ENCODE measurements around the gene TDRKH. TPM values are rescaled to one million over a fixed set of nuclear protein-coding genes. Genes with fewer than 3 reads are reported as not detected.

The TDRKH gene
- total RNA-seq, 1 experiment from 2014 or later: 11.1 TPM

DNA sequence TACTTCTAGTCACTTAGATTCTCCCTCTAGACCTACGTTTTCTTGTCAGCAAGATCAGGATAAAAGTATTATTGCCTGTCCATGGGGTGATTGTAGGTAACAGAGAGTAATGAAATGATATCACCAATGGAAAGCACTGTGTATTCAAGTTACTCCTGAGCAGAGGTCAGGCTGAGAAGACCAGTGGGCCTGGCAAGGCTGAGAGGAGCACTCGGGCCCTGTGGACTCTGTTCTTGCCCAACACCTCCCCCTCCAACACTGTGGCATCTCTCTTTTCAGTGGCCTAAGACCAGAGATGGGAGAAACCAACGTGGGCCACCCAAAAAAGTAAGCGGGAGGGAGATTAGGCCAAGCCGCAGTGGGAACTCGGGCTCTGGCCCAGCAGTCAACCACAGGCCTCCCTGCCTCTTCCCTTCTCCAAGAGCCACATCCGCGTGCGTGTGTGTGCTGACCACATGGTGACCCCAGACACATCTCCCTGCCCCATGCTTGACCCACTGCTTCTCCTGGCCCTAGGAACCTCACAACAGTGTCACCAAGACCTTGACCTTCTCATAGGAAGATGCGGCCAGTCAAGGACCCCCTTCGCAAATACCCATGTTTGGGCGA lies 29.0 kb upstream of the TDRKH start:
- H4K20me1 ChIP-seq (ENCODE audit: insufficient read depth): no peaks in the 10 kb centered on the region
- DNase-seq (ENCODE audit: low read depth, low spot score) (no peak), ATAC-seq (no peak)
- no peak overlapping the region for H3K4me3 ChIP-seq (replicated peaks in 1 of 2; ENCODE audit: low read depth in 1 of 2, low read length in 2 of 2)
- ChIA-PET RAD21 (ENCODE audit: low non-redundant PET in 1 of 2, low total read pairs in 2 of 2, uncharacterized antibody in 2 of 2, unreplicated experiment in 2 of 2) (no interaction called here), POLR2A (no interaction called here), CTCF (no interaction called here)
- H3K36me3 ChIP-seq (ENCODE audit: control insufficient read depth in 1 of 2, insufficient read depth in 2 of 2, low read length in 2 of 2): no peaks in the 10 kb centered on the region
- no peak overlapping the region for H3K9ac ChIP-seq (ENCODE audit: low read length)
- H2AFZ ChIP-seq (ENCODE audit: low read depth, low read length, poor library complexity, severe bottlenecking): no peak overlapping the region
- no peak overlapping the region for H3K27ac ChIP-seq (ENCODE audit: low read depth, low read length)
- H3K27me3 ChIP-seq (ENCODE audit: insufficient read depth, low read length): no peaks in the 10 kb centered on the region
- H3K4me1 ChIP-seq (ENCODE audit: control insufficient read depth in 1 of 2, insufficient read depth in 2 of 2, low read length in 2 of 2): no peaks in the 10 kb centered on the region; a peak in 1 of 4 replicates
- no TSS peak for BruUV-seq (replicated peaks)
- H3K9me2 ChIP-seq (ENCODE audit: insufficient read depth): no peaks in the 10 kb centered on the region
- TF ChIP-seq SP1 (IDR thresholded peaks at IDR 0.05; ENCODE audit: low read depth) (no peak), TCF7L2 (IDR thresholded peaks at IDR 0.05; ENCODE audit: borderline replicate concordance, extremely low read depth, insufficient read depth, insufficient read length) (no peak), RAD21 (IDR thresholded peaks at IDR 0.05; ENCODE audit: low read depth) (no peak), SIN3A (IDR thresholded peaks at IDR 0.05; ENCODE audit: low read depth) (no peak), YY1 (IDR thresholded peaks at IDR 0.05; ENCODE audit: extremely low read depth, insufficient replicate concordance, low read depth, low read length) (no peak), CBX3 (IDR thresholded peaks at IDR 0.05; ENCODE audit: low read depth) (no peak), EZH2phosphoT487 (IDR thresholded peaks at IDR 0.05; ENCODE audit: borderline replicate concordance) (no peak), ZNF274 (IDR thresholded peaks at IDR 0.05; ENCODE audit: low read depth, low read length) (no peak), CEBPB (IDR thresholded peaks at IDR 0.05; ENCODE audit: low read depth) (no peak), SRF (IDR thresholded peaks at IDR 0.05; ENCODE audit: low read depth) (no peak), FOSL1 (IDR thresholded peaks at IDR 0.05; ENCODE audit: low read depth) (no peak), EZH2 (IDR thresholded peaks at IDR 0.05) (no peak)
- TF ChIP-seq, protein P1, sequence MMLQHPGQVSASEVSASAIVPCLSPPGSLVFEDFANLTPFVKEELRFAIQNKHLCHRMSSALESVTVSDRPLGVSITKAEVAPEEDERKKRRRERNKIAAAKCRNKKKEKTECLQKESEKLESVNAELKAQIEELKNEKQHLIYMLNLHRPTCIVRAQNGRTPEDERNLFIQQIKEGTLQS (IDR thresholded peaks at IDR 0.05): no peak
- TF ChIP-seq, protein P2, sequence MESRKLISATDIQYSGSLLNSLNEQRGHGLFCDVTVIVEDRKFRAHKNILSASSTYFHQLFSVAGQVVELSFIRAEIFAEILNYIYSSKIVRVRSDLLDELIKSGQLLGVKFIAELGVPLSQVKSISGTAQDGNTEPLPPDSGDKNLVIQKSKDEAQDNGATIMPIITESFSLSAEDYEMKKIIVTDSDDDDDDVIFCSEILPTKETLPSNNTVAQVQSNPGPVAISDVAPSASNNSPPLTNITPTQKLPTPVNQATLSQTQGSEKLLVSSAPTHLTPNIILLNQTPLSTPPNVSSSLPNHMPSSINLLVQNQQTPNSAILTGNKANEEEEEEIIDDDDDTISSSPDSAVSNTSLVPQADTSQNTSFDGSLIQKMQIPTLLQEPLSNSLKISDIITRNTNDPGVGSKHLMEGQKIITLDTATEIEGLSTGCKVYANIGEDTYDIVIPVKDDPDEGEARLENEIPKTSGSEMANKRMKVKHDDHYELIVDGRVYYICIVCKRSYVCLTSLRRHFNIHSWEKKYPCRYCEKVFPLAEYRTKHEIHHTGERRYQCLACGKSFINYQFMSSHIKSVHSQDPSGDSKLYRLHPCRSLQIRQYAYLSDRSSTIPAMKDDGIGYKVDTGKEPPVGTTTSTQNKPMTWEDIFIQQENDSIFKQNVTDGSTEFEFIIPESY (IDR thresholded peaks at IDR 0.05; ENCODE audit: extremely low read depth, insufficient replicate concordance, low read length): no peak
- TF ChIP-seq, protein P3, sequence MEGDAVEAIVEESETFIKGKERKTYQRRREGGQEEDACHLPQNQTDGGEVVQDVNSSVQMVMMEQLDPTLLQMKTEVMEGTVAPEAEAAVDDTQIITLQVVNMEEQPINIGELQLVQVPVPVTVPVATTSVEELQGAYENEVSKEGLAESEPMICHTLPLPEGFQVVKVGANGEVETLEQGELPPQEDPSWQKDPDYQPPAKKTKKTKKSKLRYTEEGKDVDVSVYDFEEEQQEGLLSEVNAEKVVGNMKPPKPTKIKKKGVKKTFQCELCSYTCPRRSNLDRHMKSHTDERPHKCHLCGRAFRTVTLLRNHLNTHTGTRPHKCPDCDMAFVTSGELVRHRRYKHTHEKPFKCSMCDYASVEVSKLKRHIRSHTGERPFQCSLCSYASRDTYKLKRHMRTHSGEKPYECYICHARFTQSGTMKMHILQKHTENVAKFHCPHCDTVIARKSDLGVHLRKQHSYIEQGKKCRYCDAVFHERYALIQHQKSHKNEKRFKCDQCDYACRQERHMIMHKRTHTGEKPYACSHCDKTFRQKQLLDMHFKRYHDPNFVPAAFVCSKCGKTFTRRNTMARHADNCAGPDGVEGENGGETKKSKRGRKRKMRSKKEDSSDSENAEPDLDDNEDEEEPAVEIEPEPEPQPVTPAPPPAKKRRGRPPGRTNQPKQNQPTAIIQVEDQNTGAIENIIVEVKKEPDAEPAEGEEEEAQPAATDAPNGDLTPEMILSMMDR (IDR thresholded peaks at IDR 0.05 in 2 of 3, conservative IDR thresholded peaks at IDR 0.05 in 1 of 3; ENCODE audit: borderline replicate concordance in 1 of 3, insufficient read depth in 1 of 3, low read depth in 2 of 3, low read length in 2 of 3): no peak
- TF ChIP-seq, protein P4, sequence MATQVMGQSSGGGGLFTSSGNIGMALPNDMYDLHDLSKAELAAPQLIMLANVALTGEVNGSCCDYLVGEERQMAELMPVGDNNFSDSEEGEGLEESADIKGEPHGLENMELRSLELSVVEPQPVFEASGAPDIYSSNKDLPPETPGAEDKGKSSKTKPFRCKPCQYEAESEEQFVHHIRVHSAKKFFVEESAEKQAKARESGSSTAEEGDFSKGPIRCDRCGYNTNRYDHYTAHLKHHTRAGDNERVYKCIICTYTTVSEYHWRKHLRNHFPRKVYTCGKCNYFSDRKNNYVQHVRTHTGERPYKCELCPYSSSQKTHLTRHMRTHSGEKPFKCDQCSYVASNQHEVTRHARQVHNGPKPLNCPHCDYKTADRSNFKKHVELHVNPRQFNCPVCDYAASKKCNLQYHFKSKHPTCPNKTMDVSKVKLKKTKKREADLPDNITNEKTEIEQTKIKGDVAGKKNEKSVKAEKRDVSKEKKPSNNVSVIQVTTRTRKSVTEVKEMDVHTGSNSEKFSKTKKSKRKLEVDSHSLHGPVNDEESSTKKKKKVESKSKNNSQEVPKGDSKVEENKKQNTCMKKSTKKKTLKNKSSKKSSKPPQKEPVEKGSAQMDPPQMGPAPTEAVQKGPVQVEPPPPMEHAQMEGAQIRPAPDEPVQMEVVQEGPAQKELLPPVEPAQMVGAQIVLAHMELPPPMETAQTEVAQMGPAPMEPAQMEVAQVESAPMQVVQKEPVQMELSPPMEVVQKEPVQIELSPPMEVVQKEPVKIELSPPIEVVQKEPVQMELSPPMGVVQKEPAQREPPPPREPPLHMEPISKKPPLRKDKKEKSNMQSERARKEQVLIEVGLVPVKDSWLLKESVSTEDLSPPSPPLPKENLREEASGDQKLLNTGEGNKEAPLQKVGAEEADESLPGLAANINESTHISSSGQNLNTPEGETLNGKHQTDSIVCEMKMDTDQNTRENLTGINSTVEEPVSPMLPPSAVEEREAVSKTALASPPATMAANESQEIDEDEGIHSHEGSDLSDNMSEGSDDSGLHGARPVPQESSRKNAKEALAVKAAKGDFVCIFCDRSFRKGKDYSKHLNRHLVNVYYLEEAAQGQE (IDR thresholded peaks at IDR 0.05; ENCODE audit: low read depth): no peak
- no peaks in the 10 kb centered on the region for H3K79me2 ChIP-seq (ENCODE audit: insufficient read depth, low read length)
- H3K4me2 ChIP-seq (ENCODE audit: low read length): no peak overlapping the region
- intact Hi-C loops (cut with micrococcal nuclease): no loop called here
- no peaks in the 10 kb centered on the region for H3K9me3 ChIP-seq (ENCODE audit: control insufficient read depth in 1 of 2, insufficient read depth in 1 of 2, low read depth in 1 of 2, low read length in 2 of 2)

All from HCT116 (cell line).